Neutrophil (primary cell): ENCODE measurements around the gene FOXA1.

Experiments
- H3K27ac ChIP-seq: fragments of 200-600 bp; sonication (generic); 2 replicates; pipeline ENCODE4 v1.5.1; 2016; ENCODE audit warnings: mild to moderate bottlenecking, moderate library complexity
- H3K27me3 ChIP-seq: fragments of 200-600 bp; sonication (generic); 2 replicates; pipeline ENCODE4 v1.6.0; 2016; ENCODE audit warnings: mild to moderate bottlenecking
- H3K36me3 ChIP-seq: fragments of 200-600 bp; sonication (generic); 2 replicates; pipeline ENCODE4 v1.5.1; 2017
- H3K4me1 ChIP-seq, 2 experiments: fragments of 200-600 bp in 1 of 2; sonication (generic) in 1 of 2; 1 replicate in 1 of 2; 2 replicates in 1 of 2; pipeline versions ENCODE4 v1.5.1 to v1.6.1; 2013 to 2016; ENCODE audit warnings: low read depth in 1 of 2, low read length in 1 of 2, mild to moderate bottlenecking in 1 of 2, moderate library complexity in 1 of 2; ENCODE audit not compliant: control insufficient read depth in 1 of 2, insufficient read depth in 1 of 2
- H3K4me3 ChIP-seq, 2 experiments: fragments of 200-600 bp in 1 of 2; sonication (generic) in 1 of 2; 1 replicate in 1 of 2; 2 replicates in 1 of 2; pipeline ENCODE4 v1.5.1; 2013 to 2016; ENCODE audit warnings: low read depth in 1 of 2, low read length in 1 of 2, mild to moderate bottlenecking in 1 of 2, moderate library complexity in 1 of 2
- H3K9me3 ChIP-seq: fragments of 200-600 bp; sonication (generic); 2 replicates; pipeline ENCODE4 v1.5.1; 2016
- CTCF ChIP-seq: fragments of 200-600 bp; sonication (generic); IDR thresholded peaks from 2 replicates; pipeline ENCODE4 v1.5.1; 2016; ENCODE audit warnings: antibody characterized with exemption

Gene FOXA1

GRCh38 chr14:37637341-37637740 lies 42.3 kb upstream of the FOXA1 start:
- H3K9me3 ChIP-seq = no peaks in the 10 kb centered on the region
- no peak overlapping the region for H3K4me3 ChIP-seq
- H3K27me3 ChIP-seq = no peaks in the 10 kb centered on the region
- no peaks in the 10 kb centered on the region for H3K4me1 ChIP-seq
- TF ChIP-seq CTCF = no peak
- no peaks in the 10 kb centered on the region for H3K36me3 ChIP-seq
- H3K27ac ChIP-seq = no peak overlapping the region

- Histone ChIP-seq H3K9me3 (peaks cover 4% of the 10 kb centered on the region), H3K27ac (no peak overlapping the region), H3K27me3 (peaks cover 34% of the 10 kb centered on the region), H3K4me3 (no peak overlapping the region), H3K4me1 (no peaks in the 10 kb centered on the region), H3K36me3 (no peaks in the 10 kb centered on the region)
- no peak for TF ChIP-seq CTCF
These were observed 30.8 kb upstream of the FOXA1 start for GRCh38 chr14:37625597-37626595.

- Histone ChIP-seq H3K27ac (no peak overlapping the region), H3K4me1 (no peaks in the 10 kb centered on the region), H3K9me3 (peaks cover 4% of the 10 kb centered on the region), H3K27me3 (peaks cover 36% of the 10 kb centered on the region), H3K36me3 (no peaks in the 10 kb centered on the region), H3K4me3 (no peak overlapping the region)
- TF ChIP-seq CTCF = no peak
These were observed 28.9 kb upstream of the FOXA1 start for GRCh38 chr14:37623971-37624370.

GRCh38 chr14:37623426-37623951 lies 28.4 kb upstream of the FOXA1 start:
- no peak for TF ChIP-seq CTCF
- Histone ChIP-seq H3K4me3 (no peak overlapping the region), H3K27ac (no peak overlapping the region)

GRCh38 chr14:37622231-37622923 lies 27.3 kb upstream of the FOXA1 start:
- Histone ChIP-seq H3K4me3 (no peak overlapping the region), H3K27ac (no peak overlapping the region), H3K36me3 (no peaks in the 10 kb centered on the region), H3K4me1 (no peaks in the 10 kb centered on the region), H3K9me3 (peaks cover 4% of the 10 kb centered on the region), H3K27me3 (peaks cover 36% of the 10 kb centered on the region)
- TF ChIP-seq CTCF = no peak

More at GRCh38 chr14:37623426-37623951, 28.4 kb upstream of the FOXA1 start:
- no peaks in the 10 kb centered on the region for H3K4me1 ChIP-seq
- peaks cover 4% of the 10 kb centered on the region for H3K9me3 ChIP-seq
- H3K27me3 ChIP-seq = peaks cover 36% of the 10 kb centered on the region
- H3K36me3 ChIP-seq = no peaks in the 10 kb centered on the region
